ENCODE data around the gene PAFAH1B2. TPM values are rescaled to one million over a fixed set of nuclear protein-coding genes. Genes with fewer than 3 reads are reported as not detected.
"Not testable (repeated sequence)": the region's sequence is repeated elsewhere in the genome, so short reads cannot be mapped to it uniquely, and the experiment has no call there.

PAFAH1B2 gene
- total RNA-seq, 2 experiments from 2014 or later: 48.4 to 52.1 TPM

DNA sequence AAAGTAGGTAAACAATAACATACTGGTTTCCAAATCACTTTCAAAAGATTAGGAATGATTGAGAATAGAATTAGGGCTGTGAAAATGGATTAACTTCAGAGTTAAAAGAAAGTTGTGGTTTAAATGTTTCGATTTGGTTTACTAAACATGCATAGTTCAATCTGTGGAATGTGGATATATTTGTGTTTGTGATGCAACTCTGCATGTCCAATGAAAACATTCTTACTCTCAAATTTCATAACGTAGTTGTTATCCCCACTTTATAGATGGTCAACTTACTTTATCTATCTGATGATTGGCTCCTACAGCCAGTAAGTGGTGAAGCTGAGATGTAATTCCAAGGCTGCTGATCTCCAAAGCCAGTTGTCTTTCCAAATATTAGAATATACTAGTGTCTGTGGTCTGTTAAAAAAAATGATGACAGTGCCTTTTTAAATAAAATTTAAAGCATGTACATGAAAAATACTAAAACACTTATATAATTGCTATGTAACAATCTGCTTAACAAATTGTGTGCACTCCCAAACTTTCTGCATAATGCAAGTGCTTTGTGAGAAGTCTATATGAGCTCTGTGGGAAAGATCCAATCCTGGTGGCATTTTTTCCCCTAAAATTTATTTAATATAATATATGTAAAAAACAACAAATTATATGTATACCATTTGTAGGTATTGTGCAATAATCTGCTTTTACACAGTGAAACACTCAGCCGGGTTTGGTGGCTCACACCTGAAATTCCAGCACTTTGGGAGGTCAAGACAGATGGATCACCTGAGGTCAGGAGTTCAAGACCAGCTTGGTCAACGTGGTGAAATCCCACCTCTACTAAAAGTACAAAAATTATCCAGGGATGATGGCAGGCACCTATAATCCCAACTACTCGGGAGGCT, 36.1 kb upstream of the PAFAH1B2 start:
- H3K9me3 Mint-ChIP-seq: no peaks in the 10 kb centered on the region
- peaks cover 5% of the 10 kb centered on the region for H3K27me3 Mint-ChIP-seq
- ChIA-PET POLR2A (no interaction called here), CTCF (interaction anchor here (0.5 to 1.6 kb wide), 2 partner anchors 13 to 375 kb away, joined by 3 to 6 read pairs; no protein-coding TSS in a partner anchor)
- no peak for DNase-seq
- peaks cover 7% of the 10 kb centered on the region for H3K4me1 Mint-ChIP-seq
- H3K27ac Mint-ChIP-seq: no peak overlapping the region
- no peaks in the 10 kb centered on the region for H3K36me3 Mint-ChIP-seq (ENCODE audit: low read depth)
- H3K4me3 Mint-ChIP-seq: no peak overlapping the region

DNA sequence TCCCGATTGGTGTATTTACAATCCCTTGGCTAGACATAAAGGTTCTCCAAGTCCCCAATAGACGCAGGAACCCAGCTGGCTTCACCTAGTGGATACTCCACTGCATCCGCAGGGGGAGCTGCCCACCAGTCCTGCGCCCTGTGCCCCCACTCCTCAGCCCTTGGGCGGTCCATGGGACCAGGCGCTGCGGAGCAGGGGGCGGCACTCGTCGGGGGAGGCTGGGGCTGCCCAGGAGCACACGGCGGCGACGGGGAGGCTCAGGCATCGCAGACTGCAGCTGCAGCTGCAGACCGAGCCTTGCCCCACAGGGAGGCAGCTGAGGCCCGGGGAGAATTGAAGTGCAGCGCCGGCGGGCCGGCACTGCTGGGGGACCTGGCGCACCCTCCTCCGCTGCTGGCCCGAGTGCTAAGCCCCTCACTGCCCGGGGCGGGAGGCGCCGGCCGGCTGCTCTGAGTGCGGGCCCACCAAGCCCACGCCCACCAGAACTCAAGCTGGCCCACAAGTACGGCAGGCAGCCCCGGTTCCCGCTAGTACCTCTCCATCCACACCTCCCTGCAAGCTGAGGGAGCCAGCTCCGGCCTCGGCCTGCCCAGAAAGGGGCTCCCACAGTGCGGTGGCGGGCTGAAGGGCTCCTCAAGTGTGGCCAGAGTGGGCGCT, 33.7 kb upstream of the PAFAH1B2 start:
- Mint-ChIP-seq H3K4me1 (peaks cover 7% of the 10 kb centered on the region), H3K36me3 (ENCODE audit: low read depth) (no peaks in the 10 kb centered on the region), H3K9me3 (no peaks in the 10 kb centered on the region), H3K27ac (no peak overlapping the region), H3K4me3 (no peak overlapping the region), H3K27me3 (peaks cover 5% of the 10 kb centered on the region)
- POLR2A ChIA-PET: interaction anchor here (0.6 kb wide), 1 partner anchor 274 kb away, joined by 3 read pairs; no protein-coding TSS in a partner anchor
- CTCF ChIA-PET: interaction anchor here (1.1 to 1.3 kb wide), 3 partner anchors 10 to 319 kb away, joined by 3 to 4 read pairs (median 3); no protein-coding TSS in a partner anchor
- no peak for DNase-seq

DNA sequence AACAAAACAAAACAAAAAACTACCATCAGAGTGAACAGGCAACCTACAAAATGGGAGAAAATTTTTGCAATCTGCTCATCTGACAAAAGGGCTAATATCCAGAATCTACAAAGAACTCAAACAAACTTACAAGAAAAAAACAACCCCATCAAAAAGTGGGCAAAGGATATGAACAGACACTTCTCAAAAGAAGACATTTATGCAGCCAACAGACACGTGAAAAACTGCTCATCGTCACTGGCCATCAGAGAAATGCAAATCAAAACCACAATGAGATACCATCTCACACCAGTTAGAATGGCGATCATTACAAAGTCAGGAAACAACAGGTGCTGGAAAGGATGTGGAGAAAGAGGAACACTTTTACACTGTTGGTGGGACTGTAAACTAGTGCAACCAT, 31.6 kb upstream of the PAFAH1B2 start:
- H3K9me3 Mint-ChIP-seq: not testable (repeated sequence)

DNA sequence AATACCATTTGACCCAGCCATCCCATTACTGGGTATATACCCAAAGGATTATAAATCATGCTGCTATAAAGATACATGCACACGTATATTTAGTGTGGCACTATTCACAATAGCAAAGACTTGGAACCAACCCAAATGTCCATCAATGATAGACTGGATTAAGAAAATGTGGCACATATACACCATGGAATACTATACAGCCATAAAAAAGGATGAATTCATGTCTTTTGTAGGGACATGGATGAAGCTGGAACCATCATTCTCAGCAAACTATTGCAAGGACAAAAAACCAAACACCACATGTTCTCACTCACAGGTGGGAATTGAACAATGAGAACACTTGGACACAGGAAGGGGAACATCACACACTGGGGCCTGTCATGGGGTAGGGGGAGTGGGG, 31.1 kb upstream of the PAFAH1B2 start:
- H3K27me3 Mint-ChIP-seq; H3K36me3 Mint-ChIP-seq (ENCODE audit: low read depth); H3K9me3 Mint-ChIP-seq; H3K27ac Mint-ChIP-seq; H3K4me1 Mint-ChIP-seq; H3K4me3 Mint-ChIP-seq; DNase-seq; CTCF ChIA-PET; POLR2A ChIA-PET: not testable (repeated sequence)

More for the DNA sequence above, 31.6 kb upstream of the PAFAH1B2 start:
- DNase-seq; H3K36me3 Mint-ChIP-seq (ENCODE audit: low read depth); POLR2A ChIA-PET; H3K4me3 Mint-ChIP-seq; H3K27ac Mint-ChIP-seq; H3K27me3 Mint-ChIP-seq; H3K4me1 Mint-ChIP-seq: not testable (repeated sequence)
- CTCF ChIA-PET: interaction anchor here (0.6 kb wide), 1 partner anchor 34 kb away, joined by 3 read pairs; no protein-coding TSS in a partner anchor

DNA sequence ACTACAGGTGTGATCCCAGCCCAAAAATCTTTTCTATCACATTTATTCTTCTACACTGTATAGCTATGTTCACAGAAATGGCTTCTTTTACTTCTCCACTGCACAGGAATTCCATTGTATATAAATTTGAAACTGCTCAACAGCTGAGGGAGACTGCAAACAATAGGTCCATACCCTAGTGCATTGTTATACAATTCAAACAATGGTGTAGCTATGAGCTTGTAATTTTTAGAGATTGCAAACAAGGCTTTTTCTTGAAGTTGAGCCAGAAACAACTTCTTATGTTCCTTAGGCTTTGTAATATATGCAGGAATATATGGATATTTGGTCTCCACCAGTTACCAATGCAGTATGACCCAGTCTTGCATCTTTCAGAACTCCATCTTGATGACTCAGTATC, 26.4 kb upstream of the PAFAH1B2 start:
- H3K4me3 Mint-ChIP-seq: no peak overlapping the region
- H3K27me3 Mint-ChIP-seq: peaks cover under 1% of the 10 kb centered on the region
- ChIA-PET POLR2A (no interaction called here), CTCF (interaction anchor here (1.2 to 1.6 kb wide), 2 partner anchors 20 to 282 kb away, joined by 3 to 4 read pairs; no protein-coding TSS in a partner anchor)
- H3K4me1 Mint-ChIP-seq: no peaks in the 10 kb centered on the region
- no peaks in the 10 kb centered on the region for H3K36me3 Mint-ChIP-seq (ENCODE audit: low read depth)
- no peak for DNase-seq
- no peak overlapping the region for H3K27ac Mint-ChIP-seq
- no peaks in the 10 kb centered on the region for H3K9me3 Mint-ChIP-seq

DNA sequence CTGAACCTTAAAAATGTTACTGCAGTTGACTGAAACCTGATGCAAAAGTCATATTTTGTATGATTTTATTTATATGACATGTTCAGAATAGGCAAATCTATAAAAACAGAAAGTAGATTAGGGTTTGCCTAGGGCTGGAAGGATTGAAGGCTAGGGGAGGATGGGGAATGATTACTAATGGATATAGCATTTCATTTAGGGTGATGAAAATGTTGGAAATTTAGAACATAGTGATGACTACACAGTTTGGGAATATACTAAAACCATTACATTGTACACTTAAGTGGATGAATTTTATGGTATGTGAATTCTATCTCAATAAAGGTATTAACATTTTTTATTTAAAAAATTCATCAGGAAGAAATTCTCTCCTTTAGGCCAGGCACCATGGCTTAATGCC, 22.9 kb upstream of the PAFAH1B2 start:
- Mint-ChIP-seq H3K27me3 (peaks cover 8% of the 10 kb centered on the region), H3K27ac (no peak overlapping the region), H3K4me1 (no peaks in the 10 kb centered on the region), H3K36me3 (ENCODE audit: low read depth) (no peaks in the 10 kb centered on the region), H3K4me3 (no peak overlapping the region), H3K9me3 (no peaks in the 10 kb centered on the region)
- ChIA-PET POLR2A (no interaction called here), CTCF (no interaction called here)
- no peak for DNase-seq

DNA sequence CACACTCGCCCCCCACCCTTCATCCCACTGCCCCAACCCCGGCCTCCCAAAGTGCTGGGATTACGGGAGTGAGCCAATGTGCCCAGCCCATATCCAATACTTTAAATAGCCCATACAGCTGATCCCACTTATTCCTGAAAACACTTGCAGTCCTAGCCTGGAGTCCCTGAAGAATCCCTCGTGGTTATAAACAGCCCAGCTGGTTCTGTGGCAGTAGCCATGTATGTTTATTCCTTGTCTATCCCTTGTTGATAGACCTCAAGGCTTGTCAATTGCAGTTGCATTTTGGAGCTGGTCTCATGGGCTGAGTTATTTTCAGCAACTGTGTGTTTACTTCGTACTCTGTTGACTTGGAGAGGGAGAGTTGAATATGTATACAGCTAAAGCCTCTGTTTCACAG, 21.5 kb upstream of the PAFAH1B2 start:
- Mint-ChIP-seq H3K4me1 (no peaks in the 10 kb centered on the region), H3K27ac (no peak overlapping the region)
- CTCF ChIA-PET: interaction anchor here (1.0 to 2.1 kb wide), 2 partner anchors 11 to 17 kb away, joined by 3 to 4 read pairs; no protein-coding TSS in a partner anchor

DNA sequence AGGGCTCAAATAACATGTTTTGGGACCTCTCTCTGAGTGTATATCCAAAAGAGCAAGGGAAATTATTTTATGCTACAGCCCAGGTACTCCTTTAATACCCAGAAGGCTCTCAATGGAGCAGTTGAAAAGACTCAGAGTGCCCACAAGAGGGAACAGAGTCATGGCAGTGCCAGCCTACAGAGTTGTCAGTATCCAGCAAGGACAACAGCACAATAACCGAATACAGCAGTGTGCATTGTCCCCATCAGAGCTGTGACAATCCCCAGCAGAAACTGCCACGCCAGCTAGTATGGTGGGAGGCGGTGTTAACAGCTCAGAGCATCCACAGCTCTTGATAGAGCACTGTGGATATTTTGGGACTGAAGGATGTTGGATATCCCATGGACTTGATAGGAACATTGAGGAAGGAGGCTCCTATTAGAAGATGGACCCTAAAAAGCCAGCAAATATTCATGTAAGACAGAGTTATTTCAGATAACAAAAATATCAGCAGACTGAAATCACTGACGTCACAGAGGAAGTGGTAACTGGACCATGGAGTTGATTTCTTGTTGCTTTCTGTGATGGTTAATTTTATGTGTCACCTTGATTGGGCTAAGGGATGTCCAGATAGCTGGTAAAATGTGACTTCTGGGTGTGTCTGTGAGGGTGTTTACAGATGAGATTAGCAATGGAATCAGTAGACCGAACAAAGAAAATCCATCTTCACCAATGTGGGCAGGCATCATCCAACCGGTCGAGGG, 17.7 kb upstream of the PAFAH1B2 start:
- Mint-ChIP-seq H3K9me3 (no peaks in the 10 kb centered on the region), H3K27ac (no peak overlapping the region), H3K4me1 (no peaks in the 10 kb centered on the region), H3K36me3 (ENCODE audit: low read depth) (no peaks in the 10 kb centered on the region), H3K27me3 (peaks cover 16% of the 10 kb centered on the region), H3K4me3 (no peak overlapping the region)
- ChIA-PET CTCF (interaction anchor here (0.8 to 1.8 kb wide), 4 partner anchors 11 to 335 kb away, joined by 3 to 4 read pairs (median 3); partner anchors contain the start of gene APOA5), POLR2A (no interaction called here)
- DNase-seq: no peak

More for the DNA sequence above, 21.5 kb upstream of the PAFAH1B2 start:
- Mint-ChIP-seq H3K27me3 (peaks cover 13% of the 10 kb centered on the region), H3K36me3 (ENCODE audit: low read depth) (no peaks in the 10 kb centered on the region), H3K9me3 (no peaks in the 10 kb centered on the region), H3K4me3 (no peak overlapping the region)
- POLR2A ChIA-PET: no interaction called here
- no peak for DNase-seq

DNA sequence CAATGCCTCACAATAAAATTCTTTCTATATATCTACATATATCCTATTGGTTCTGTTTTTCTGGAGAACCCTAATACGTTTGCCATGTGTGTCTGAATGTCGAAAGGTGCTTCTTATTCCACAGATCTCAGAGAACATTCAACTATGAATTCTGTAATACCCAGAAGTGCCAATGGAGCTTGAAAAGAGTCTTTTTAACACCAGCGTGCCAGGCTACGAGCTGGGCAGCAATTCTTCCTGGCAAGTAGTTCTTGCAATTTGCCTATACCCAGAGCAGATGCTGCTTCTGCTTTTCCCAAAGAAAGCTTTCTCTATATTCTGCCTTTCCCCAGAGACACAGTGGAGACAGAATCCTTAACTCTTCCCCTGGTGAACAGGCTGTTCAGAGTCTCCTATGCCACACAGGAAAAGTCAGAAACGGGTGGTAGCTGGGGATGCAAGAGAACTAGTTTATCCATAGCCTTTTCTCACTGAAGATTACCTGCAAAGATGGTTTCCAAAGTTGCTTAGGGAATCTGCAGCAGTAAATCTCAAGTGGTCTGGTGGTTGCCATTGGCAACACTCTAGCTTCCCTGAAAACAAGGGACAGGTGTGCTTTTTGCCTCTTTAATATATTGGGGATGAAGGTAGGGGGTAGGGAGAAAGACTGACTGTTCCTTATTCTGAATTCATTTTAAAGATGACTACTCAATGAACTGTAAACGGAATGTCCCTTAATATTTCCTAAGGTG, 16.8 kb upstream of the PAFAH1B2 start:
- Mint-ChIP-seq H3K27me3 (peaks cover 16% of the 10 kb centered on the region), H3K27ac (no peak overlapping the region), H3K9me3 (no peaks in the 10 kb centered on the region), H3K36me3 (ENCODE audit: low read depth) (no peaks in the 10 kb centered on the region), H3K4me1 (no peaks in the 10 kb centered on the region), H3K4me3 (no peak overlapping the region)
- ChIA-PET POLR2A (no interaction called here), CTCF (interaction anchor here (0.8 to 1.8 kb wide), 2 partner anchors 12 to 21 kb away, joined by 3 to 4 read pairs; no protein-coding TSS in a partner anchor)
- DNase-seq: no peak

DNA sequence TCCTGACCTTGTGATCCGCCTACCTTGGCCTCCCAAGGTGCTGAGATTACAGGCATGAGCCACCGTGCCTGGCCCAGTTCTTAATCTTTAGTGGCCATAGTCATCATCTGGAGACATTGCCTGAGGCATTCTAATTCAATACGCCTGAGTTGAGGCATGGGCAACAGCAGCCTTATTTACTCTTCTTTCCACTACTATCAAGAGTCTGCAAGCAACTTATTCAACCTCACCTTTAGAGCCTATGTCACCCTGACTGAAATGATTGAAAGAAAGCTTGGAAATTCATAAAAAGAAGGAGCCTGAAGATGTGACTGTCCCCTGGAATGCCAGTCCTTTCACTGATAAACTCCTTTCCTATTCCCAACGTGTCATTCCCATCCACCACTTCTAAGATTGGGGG, 15.8 kb upstream of the PAFAH1B2 start:
- ChIA-PET CTCF (interaction anchor here (0.5 to 1.3 kb wide), 2 partner anchors 21 to 130 kb away, joined by 3 read pairs; no protein-coding TSS in a partner anchor), POLR2A (no interaction called here)
- H3K9me3 Mint-ChIP-seq: no peaks in the 10 kb centered on the region
- DNase-seq: no peak
- H3K36me3 Mint-ChIP-seq (ENCODE audit: low read depth): no peaks in the 10 kb centered on the region
- H3K27me3 Mint-ChIP-seq: peaks cover 13% of the 10 kb centered on the region
- no peaks in the 10 kb centered on the region for H3K4me1 Mint-ChIP-seq
- no peak overlapping the region for H3K27ac Mint-ChIP-seq
- H3K4me3 Mint-ChIP-seq: no peak overlapping the region

DNA sequence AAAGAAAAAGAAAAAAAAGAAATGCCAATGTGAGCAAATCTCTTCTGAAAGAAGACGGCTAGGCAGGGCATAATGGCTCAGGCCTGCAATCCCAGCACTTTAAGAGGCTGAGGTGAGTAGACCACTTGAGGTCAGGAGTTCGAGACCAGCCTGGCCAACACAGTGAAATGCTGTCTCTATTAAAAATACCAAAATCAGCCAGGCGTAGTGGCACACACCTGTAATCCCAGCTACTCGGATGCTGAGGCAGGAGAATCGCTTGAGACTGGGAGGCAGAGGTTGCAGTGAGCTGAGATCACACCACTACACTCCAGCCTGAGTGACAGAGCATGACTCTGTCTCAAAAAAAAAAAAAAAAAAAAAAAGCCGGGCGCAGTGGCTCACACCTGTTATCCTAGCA, 13.7 kb upstream of the PAFAH1B2 start:
- H3K9me3 Mint-ChIP-seq; H3K36me3 Mint-ChIP-seq (ENCODE audit: low read depth); H3K4me3 Mint-ChIP-seq; H3K4me1 Mint-ChIP-seq; H3K27ac Mint-ChIP-seq; POLR2A ChIA-PET; DNase-seq: not testable (repeated sequence)
- H3K27me3 Mint-ChIP-seq: peaks cover 11% of the 10 kb centered on the region
- CTCF ChIA-PET: interaction anchor here (0.8 kb wide), 1 partner anchor 96 kb away, joined by 5 read pairs; no protein-coding TSS in a partner anchor

DNA sequence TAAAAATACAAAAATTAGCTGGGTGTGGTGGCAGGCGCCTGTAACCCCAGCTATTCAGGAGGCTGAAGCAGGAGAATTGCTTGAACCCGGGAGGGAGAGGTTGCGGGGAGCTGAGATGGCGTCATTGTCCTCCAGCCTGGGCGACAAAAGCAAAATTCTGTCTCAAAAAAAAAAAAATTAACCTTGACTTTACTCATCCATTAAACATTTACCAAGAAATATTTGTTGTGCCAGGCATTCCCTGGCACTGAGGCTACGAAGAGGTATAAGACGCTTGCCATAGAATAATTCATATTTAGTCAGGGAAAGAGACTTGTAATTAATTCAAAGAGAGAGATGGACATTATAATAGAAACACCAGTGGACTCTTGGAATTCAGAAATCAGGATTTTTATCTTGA, 13.2 kb upstream of the PAFAH1B2 start:
- CTCF ChIA-PET: interaction anchor here (0.8 kb wide), 1 partner anchor 96 kb away, joined by 5 read pairs; no protein-coding TSS in a partner anchor
- Mint-ChIP-seq H3K27ac (no peak overlapping the region), H3K9me3 (no peaks in the 10 kb centered on the region), H3K27me3 (peaks cover 11% of the 10 kb centered on the region), H3K4me3 (no peak overlapping the region), H3K4me1 (no peaks in the 10 kb centered on the region), H3K36me3 (ENCODE audit: low read depth) (no peaks in the 10 kb centered on the region)
- no peak for DNase-seq
- POLR2A ChIA-PET: no interaction called here
